HepG2 (cell line): Measurements from ENCODE around the gene RPS19BP1. TPM values are rescaled to one million over a fixed set of nuclear protein-coding genes. Genes with fewer than 3 reads are reported as not detected.

Source experiments
- ATAC-seq: fragments of 200-7000 bp; cut with Tn5 transposase; 3 replicates; pipeline ENCODE4 v1.9.1; 2020; ENCODE audit warnings: mild to moderate bottlenecking, moderate library complexity
- Bru-seq: library from RNA; stranded (reverse); fragments of 400-500 nt; gene quantifications from one replicate; lab custom pipeline; 2021; lab: Mats Ljungman, UMichigan
- BruChase-seq, 2 experiments: library from RNA; stranded (reverse); fragments of 400-500 nt; gene quantifications; one replicate each; lab custom pipeline; 2021; lab: Mats Ljungman, UMichigan
- BruUV-seq: library from RNA; stranded (reverse); fragments of 400-500 nt; replicated peaks from 2 replicates; lab custom pipeline; 2021; lab: Mats Ljungman, UMichigan
- CTCF ChIA-PET: fragments of 300-600 bp; formaldehyde crosslinking; extraction: SDS; loops from one replicate; lab custom pipeline; 2021; ENCODE audit warnings: low total read pairs, inconsistent platforms, low intra/inter-chr PET ratio; lab: Yijun Ruan, JAX
- POLR2A ChIA-PET: fragments of 350-600 bp; sonication (Branson Sonifier 250); formaldehyde crosslinking; loops from one replicate; lab custom pipeline; 2020; ENCODE audit warnings: antibody characterized with exemption, inconsistent platforms; lab: Yijun Ruan, JAX
- DNase-seq: peaks from one replicate; pipeline ENCODE4 v3.0.0-alpha.2; 2015; ENCODE audit warnings: low spot score
- FAIRE-seq: peaks from 3 replicates; lab custom pipeline; 2011; peaks lifted over from hg19 to GRCh38; lab: Jason Lieb, UNC
- H2AFZ ChIP-seq: one replicate; pipeline ENCODE4 v1.6.1; 2011; ENCODE audit warnings: low read length, inconsistent platforms
- H3K27ac ChIP-seq: fragments of 300-600 bp; 3 replicates; pipeline ENCODE4 v1.8.0; 2011; ENCODE audit warnings: mixed run types, mild to moderate bottlenecking, mixed read lengths, low read length, inconsistent platforms; ENCODE audit not compliant: insufficient read depth; ENCODE audit errors: extremely low read length
- H3K27me3 ChIP-seq, 2 experiments: fragments of 200-600 bp in 1 of 2; 2 replicates in 1 of 2; 3 replicates in 1 of 2; pipeline versions ENCODE4 v1.6.0 to v1.8.0; 2011; ENCODE audit warnings: low read length in 2 of 2, mild to moderate bottlenecking in 2 of 2, moderate library complexity in 2 of 2, inconsistent platforms in 1 of 2; ENCODE audit not compliant: insufficient read depth in 2 of 2, control insufficient read depth in 1 of 2
- H3K36me3 ChIP-seq, 2 experiments: fragments of 200-600 bp in 1 of 2; replicated peaks in 1 of 2; 2 replicates in 1 of 2; 3 replicates in 1 of 2; pipeline versions ENCODE4 v1.5.1 to v1.8.0; 2011; ENCODE audit warnings: low read length in 2 of 2, inconsistent platforms in 1 of 2; ENCODE audit not compliant: insufficient read depth in 2 of 2, control insufficient read depth in 1 of 2
- H3K4me1 ChIP-seq: 2 replicates; pipeline ENCODE4 v1.5.1; 2012; ENCODE audit warnings: low read length, inconsistent platforms; ENCODE audit not compliant: insufficient read depth
- H3K4me2 ChIP-seq: 2 replicates; pipeline ENCODE4 v1.6.0; 2011; ENCODE audit warnings: low read depth, low read length, inconsistent platforms
- H3K4me3 ChIP-seq, 3 experiments: fragments of 200-600 bp in 1 of 3; sonication (generic), shearing (Covaris generic) in 1 of 3; replicated peaks in 1 of 3; 2 replicates each; pipeline ENCODE4 v1.5.1; 2011 to 2016; ENCODE audit warnings: low read length in 3 of 3, inconsistent platforms in 2 of 3, low read depth in 2 of 3, mild to moderate bottlenecking in 2 of 3, control low read depth in 1 of 3, mixed read lengths in 1 of 3; ENCODE audit not compliant: insufficient read depth in 1 of 3
- H3K79me2 ChIP-seq: one replicate; pipeline ENCODE4 v1.6.1; 2011; ENCODE audit warnings: low read length, inconsistent platforms; ENCODE audit not compliant: insufficient read depth
- H3K9ac ChIP-seq: 2 replicates; pipeline ENCODE4 v1.6.0; 2011; ENCODE audit warnings: mild to moderate bottlenecking, low read depth, low read length, inconsistent platforms; ENCODE audit not compliant: insufficient read depth
- H3K9me3 ChIP-seq: 2 replicates; pipeline ENCODE4 v1.5.1; 2012; ENCODE audit warnings: mild to moderate bottlenecking, low read length
- H4K20me1 ChIP-seq: 2 replicates; pipeline ENCODE4 v1.6.0; 2011; ENCODE audit warnings: inconsistent platforms, mild to moderate bottlenecking, low read length, moderate library complexity; ENCODE audit not compliant: insufficient read depth
- ATF1 ChIP-seq: IDR thresholded peaks from 2 replicates; pipeline ENCODE4 v1.6.1; 2016; ENCODE audit warnings: mild to moderate bottlenecking, control low read depth
- HNF1B ChIP-seq: sonication (generic); formaldehyde crosslinking; IDR thresholded peaks from 2 replicates; pipeline ENCODE4 v1.5.1; 2020; ENCODE audit warnings: mild to moderate bottlenecking, moderate library complexity, missing genetic modification reagents
- MYC ChIP-seq: sonication (generic); formaldehyde crosslinking; IDR thresholded peaks from 2 replicates; pipeline ENCODE4 v1.9.0; 2021; ENCODE audit warnings: missing genetic modification reagents, borderline replicate concordance
- SMARCC2 ChIP-seq: fragments of 450-650 bp; IDR thresholded peaks from 2 replicates; pipeline ENCODE4 v1.6.1; 2017; ENCODE audit warnings: antibody characterized with exemption, mild to moderate bottlenecking
- ZBTB20 ChIP-seq: sonication (generic); formaldehyde crosslinking; IDR thresholded peaks from 2 replicates; pipeline ENCODE4 v1.8.1; 2023; ENCODE audit warnings: missing genetic modification reagents, low read depth, mild to moderate bottlenecking, borderline replicate concordance
- ZNF280B ChIP-seq: sonication (generic); formaldehyde crosslinking; IDR thresholded peaks from 2 replicates; pipeline ENCODE4 v1.5.0; 2020; ENCODE audit warnings: missing genetic modification reagents, mild to moderate bottlenecking, borderline replicate concordance
- ZNF7 ChIP-seq: IDR thresholded peaks from 2 replicates; pipeline ENCODE4 v1.6.1; 2016; ENCODE audit warnings: missing biosample characterization, missing genetic modification reagents
- WGBS: methylation state at CpG from one replicate; pipeline ENCODE4 v1.1.6; 2017; ENCODE audit warnings: low lambda C conversion rate; 5-methylcytosine and 5-hydroxymethylcytosine counted together
- in situ Hi-C: cut with HindIII; loops from 2 replicates; pipeline ENCODE4 v1.10.0; 2017; ENCODE audit warnings: low pct_unique_long_range_greater_than_20kb; ENCODE audit not compliant: extremely low pct_ligation_motif_present
- intact Hi-C: fragments of 100-400 bp; cut with micrococcal nuclease; formaldehyde crosslinking; loops from one replicate; pipeline ENCODE4 v1.10.0; 2022; ENCODE audit not compliant: unreplicated experiment
- long read RNA-seq, 2 experiments: library from RNA in 1 of 2; library from polyadenylated mRNA in 1 of 2; stranded (forward) in 1 of 2; unstranded in 1 of 2; transcript quantifications; one replicate each; pipeline ENCODE4 v2.0.0, GENCODE V29; 2019 to 2022
- polyA minus RNA-seq, 3 experiments: library from RNA; depleted of rRNA, polyadenylated mRNA; stranded (reverse); fragments of >200 nt; gene quantifications; 2 replicates each; pipeline ENCODE4 v1.2.3, GENCODE V29; 2011; ENCODE audit warnings: low replicate concordance in 1 of 3
- polyA plus RNA-seq, 8 experiments: library from polyadenylated mRNA; depleted of rRNA in 3 of 8; stranded (reverse) in 7 of 8; unstranded in 1 of 8; fragments of >200 nt; fragmentation: Illumina TruSeq in 4 of 8; extraction: Trizol in 4 of 8; gene quantifications; 2 replicates each; pipeline versions ENCODE4 v1.2.1 to v1.2.3, GENCODE V29; 2011 to 2016; ENCODE audit warnings: low read depth in 4 of 8, missing spikeins in 1 of 8, mixed read lengths in 1 of 8; ENCODE audit not compliant: insufficient read depth in 1 of 8
- total RNA-seq, 5 experiments: library from RNA; depleted of rRNA; stranded (reverse); fragments of >200 nt; fragmentation: Illumina TruSeq; extraction: Trizol; gene quantifications; 2 replicates each; pipeline ENCODE4 v1.2.3, GENCODE V29; 2016; ENCODE audit warnings: low read depth in 1 of 5
- TF ChIP-seq, protein P1 (sequence below): sonication (generic); formaldehyde crosslinking; IDR thresholded peaks from 2 replicates; pipeline ENCODE4 v1.8.1; 2023; ENCODE audit warnings: mild to moderate bottlenecking, inconsistent platforms, moderate library complexity, missing genetic modification reagents, borderline replicate concordance
- TF ChIP-seq, protein P2 (sequence below): sonication (generic); formaldehyde crosslinking; conservative IDR thresholded peaks from 2 replicates; pipeline ENCODE4 v1.8.0; 2022; ENCODE audit warnings: missing genetic modification reagents

RPS19BP1 gene
- total RNA-seq (2016; rRNA removed; fragmentation: Illumina TruSeq; extraction: Trizol) (81.3 and 88.2 TPM in 2 replicates), polyA plus RNA-seq (2011; rRNA removed) (44.3 and 47.8 TPM in 2 replicates), polyA minus RNA-seq (2011; rRNA and poly(A)+ RNA removed; ENCODE audit: low replicate concordance) (8.8 and 14.5 TPM in 2 replicates), Bru-seq, nascent RNA (percentile 82 among the genes with signal in this experiment), BruChase-seq, experiment 1, labeled RNA remaining after a 6-hour chase (percentile 83 among the genes with signal in this experiment), BruChase-seq, experiment 2, labeled RNA remaining after a 2-hour chase (percentile 74 among the genes with signal in this experiment)
- total RNA-seq (2016; cell fraction: cytosol; rRNA removed; fragmentation: Illumina TruSeq; extraction: Trizol; ENCODE audit: low read depth) = 128 and 142 TPM in 2 replicates
- total RNA-seq (2016; cell fraction: insoluble cytoplasmic fraction; rRNA removed; fragmentation: Illumina TruSeq; extraction: Trizol) = 77.0 and 92.6 TPM in 2 replicates
- total RNA-seq (2016; cell fraction: membrane; rRNA removed; fragmentation: Illumina TruSeq; extraction: Trizol) = 138 and 159 TPM in 2 replicates
- 32.9 and 36.8 TPM in 2 replicates for total RNA-seq (2016; cell fraction: nucleus; rRNA removed; fragmentation: Illumina TruSeq; extraction: Trizol)
- 48.9 and 72.7 TPM in 2 replicates for polyA plus RNA-seq (2011; cell fraction: cytosol; rRNA removed)
- polyA plus RNA-seq (2011; cell fraction: nucleus; rRNA removed) = 39.6 and 43.4 TPM in 2 replicates
- 22.5 and 32.4 TPM in 2 replicates for polyA plus RNA-seq (2012)
- polyA plus RNA-seq (2016; cell fraction: cytosol; fragmentation: Illumina TruSeq; extraction: Trizol; ENCODE audit: low read depth) = 155 and 179 TPM in 2 replicates
- 84.3 and 101 TPM in 2 replicates for polyA plus RNA-seq (2016; cell fraction: insoluble cytoplasmic fraction; fragmentation: Illumina TruSeq; extraction: Trizol; ENCODE audit: low read depth)
- polyA plus RNA-seq (2016; cell fraction: membrane; fragmentation: Illumina TruSeq; extraction: Trizol; ENCODE audit: low read depth) = 130 and 146 TPM in 2 replicates
- 72.3 and 78.7 TPM in 2 replicates for polyA plus RNA-seq (2016; cell fraction: nucleus; fragmentation: Illumina TruSeq; extraction: Trizol; ENCODE audit: insufficient read depth, low read depth)
- polyA minus RNA-seq (2011; cell fraction: cytosol; rRNA and poly(A)+ RNA removed) = 7.8 and 8.0 TPM in 2 replicates
- 12.2 and 13.9 TPM in 2 replicates for polyA minus RNA-seq (2011; cell fraction: nucleus; rRNA and poly(A)+ RNA removed)
- long read RNA-seq, experiment 1, transcript RPS19BP1-201 (4 exons, 927 nt) = major isoform, 78 of 84 reads
- long read RNA-seq, experiment 1, partial matches to known transcripts = 4 of 84 reads
- long read RNA-seq, experiment 1, other reads (novel, unspliced or antisense) = 0 of 84 reads
- long read RNA-seq, experiment 2, transcript RPS19BP1-203 (3 exons, 852 nt) = minor isoform, 11 of 105 reads
- long read RNA-seq, experiment 2, transcript RPS19BP1-201 (4 exons, 927 nt) = major isoform, 80 of 105 reads
- long read RNA-seq, experiment 2, partial matches to known transcripts = 6 of 105 reads
- long read RNA-seq, experiment 2, other reads (novel, unspliced or antisense) = 2 of 105 reads

GRCh38 chr22:39532215-39533073 is at the start of gene RPS19BP1:
TSS of gene RPS19BP1 (minus strand) at chr22:39532748. CDS start at chr22:39532738, 10 bp downstream.
- WGBS = 1% methylated on average over 31 of the region's 67 CpGs
- intact Hi-C loops (no loop called here), in situ Hi-C loops (no loop called here)
- peak within 1 kb of the TSS; percentile 80 to 97 (median 96) for H3K4me3 ChIP-seq
- peaks cover 2 to 15% of the 10 kb centered on the region in 2 experiments; a peak in 4 of 5 replicates for H3K36me3 ChIP-seq
- BruUV-seq = no TSS peak
- H3K27ac ChIP-seq = peak within 1 kb of the TSS; percentile 76
- ATAC-seq (peak; percentile 60), DNase-seq (peak; percentile 99), FAIRE-seq (peak; percentile 98)
- H3K9ac ChIP-seq = peak within 1 kb of the TSS; percentile 93
- H2AFZ ChIP-seq = no peak within 1 kb of the TSS
- CTCF ChIA-PET = interaction anchor here (0.8 kb wide), 1 partner anchor 36 kb away, joined by 3 read pairs; no protein-coding TSS in a partner anchor
- H3K27me3 ChIP-seq = peaks cover 0 to 14% of the 10 kb centered on the region in 2 experiments; a peak in 3 of 5 replicates
- H3K9me3 ChIP-seq = no peaks in the 10 kb centered on the region
- H4K20me1 ChIP-seq = peaks cover 22% of the 10 kb centered on the region
- H3K4me2 ChIP-seq = peak within 1 kb of the TSS; percentile 95
- peaks cover 21% of the 10 kb centered on the region for H3K79me2 ChIP-seq
- POLR2A ChIA-PET = interaction anchor here (0.6 to 11.2 kb wide), 7 partner anchors 9 to 512 kb away, joined by 3 to 167 read pairs (median 14); partner anchors contain the start of genes ATF4, MIEF1, RPL3 and TAB1
- peaks cover 68% of the 10 kb centered on the region for H3K4me1 ChIP-seq
- peak; percentile 28; the same call in 1 of the 2 replicates for TF ChIP-seq ATF1
- TF ChIP-seq ZNF7 (CRISPR knock-in tag) = no peak
- TF ChIP-seq, protein P1, sequence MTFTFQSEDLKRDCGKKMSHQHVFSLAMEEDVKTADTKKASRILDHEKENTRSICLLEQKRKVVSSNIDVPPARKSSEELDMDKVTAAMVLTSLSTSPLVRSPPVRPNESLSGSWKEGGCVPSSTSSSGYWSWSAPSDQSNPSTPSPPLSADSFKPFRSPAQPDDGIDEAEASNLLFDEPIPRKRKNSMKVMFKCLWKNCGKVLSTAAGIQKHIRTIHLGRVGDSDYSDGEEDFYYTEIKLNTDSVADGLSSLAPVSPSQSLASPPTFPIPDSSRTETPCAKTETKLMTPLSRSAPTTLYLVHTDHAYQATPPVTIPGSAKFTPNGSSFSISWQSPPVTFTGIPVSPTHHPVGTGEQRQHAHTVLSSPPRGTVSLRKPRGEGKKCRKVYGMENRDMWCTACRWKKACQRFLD = no peak
- TF ChIP-seq SMARCC2 = no peak
- peak; percentile 81 for TF ChIP-seq MYC (CRISPR knock-in tag)
- peak; percentile 75 for TF ChIP-seq HNF1B (CRISPR knock-in tag)
- no peak for TF ChIP-seq ZBTB20 (CRISPR knock-in tag)
- TF ChIP-seq ZNF280B (CRISPR knock-in tag) = peak; percentile 59; the same call in 1 of the 2 replicates
- TF ChIP-seq, protein P2, sequence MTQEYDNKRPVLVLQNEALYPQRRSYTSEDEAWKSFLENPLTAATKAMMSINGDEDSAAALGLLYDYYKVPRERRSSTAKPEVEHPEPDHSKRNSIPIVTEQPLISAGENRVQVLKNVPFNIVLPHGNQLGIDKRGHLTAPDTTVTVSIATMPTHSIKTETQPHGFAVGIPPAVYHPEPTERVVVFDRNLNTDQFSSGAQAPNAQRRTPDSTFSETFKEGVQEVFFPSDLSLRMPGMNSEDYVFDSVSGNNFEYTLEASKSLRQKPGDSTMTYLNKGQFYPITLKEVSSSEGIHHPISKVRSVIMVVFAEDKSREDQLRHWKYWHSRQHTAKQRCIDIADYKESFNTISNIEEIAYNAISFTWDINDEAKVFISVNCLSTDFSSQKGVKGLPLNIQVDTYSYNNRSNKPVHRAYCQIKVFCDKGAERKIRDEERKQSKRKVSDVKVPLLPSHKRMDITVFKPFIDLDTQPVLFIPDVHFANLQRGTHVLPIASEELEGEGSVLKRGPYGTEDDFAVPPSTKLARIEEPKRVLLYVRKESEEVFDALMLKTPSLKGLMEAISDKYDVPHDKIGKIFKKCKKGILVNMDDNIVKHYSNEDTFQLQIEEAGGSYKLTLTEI (CRISPR knock-in tag) = no peak
